B cell (primary cell): ENCODE measurements around the gene TNFAIP8L2.

ENCODE experiments used
- EZH2 ChIP-seq: IDR thresholded peaks from 2 replicates; pipeline ENCODE4 v1.6.1; 2012; ENCODE audit warnings: borderline replicate concordance, low read depth, mild to moderate bottlenecking, moderate library complexity, low read length; ENCODE audit not compliant: insufficient read depth, poor library complexity, severe bottlenecking
- TF ChIP-seq, protein P1 (sequence below): fragments of 200-600 bp; IDR thresholded peaks from one replicate; pipeline ENCODE4 v1.8.0; 2022; ENCODE audit warnings: antibody characterized with exemption, mild to moderate bottlenecking

DNA sequence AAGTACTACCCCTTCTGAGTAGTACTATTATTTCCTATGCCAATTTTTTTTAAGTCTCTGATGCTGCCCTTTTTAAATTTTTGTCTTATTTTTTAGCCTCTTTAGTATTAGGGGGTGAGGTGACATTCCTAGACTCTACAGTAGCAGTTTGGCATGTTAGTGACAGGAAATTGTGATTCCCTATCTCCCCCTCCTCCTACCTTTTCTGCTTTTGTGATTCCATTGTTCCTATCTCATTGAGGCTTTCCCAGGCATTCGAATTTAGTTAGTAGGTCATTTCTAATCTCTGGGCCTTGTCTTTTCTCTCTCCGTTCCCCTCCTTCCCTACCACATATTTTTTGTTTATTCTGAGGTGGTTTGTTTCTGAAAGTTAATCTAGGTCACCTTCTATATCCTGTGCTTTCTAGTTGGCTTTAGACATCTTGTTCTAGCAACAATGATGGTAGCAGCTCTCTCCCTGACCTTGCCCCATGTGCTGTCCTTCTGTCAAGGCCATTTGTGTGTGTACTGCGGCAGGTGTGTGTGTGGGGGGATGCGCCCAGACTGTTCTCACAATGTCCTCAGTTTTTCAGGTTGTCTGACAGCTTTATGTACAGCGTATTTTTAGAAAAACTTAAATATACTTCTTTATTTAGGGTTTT is 31.6 kb upstream of the TNFAIP8L2 start:
- TF ChIP-seq, protein P1, sequence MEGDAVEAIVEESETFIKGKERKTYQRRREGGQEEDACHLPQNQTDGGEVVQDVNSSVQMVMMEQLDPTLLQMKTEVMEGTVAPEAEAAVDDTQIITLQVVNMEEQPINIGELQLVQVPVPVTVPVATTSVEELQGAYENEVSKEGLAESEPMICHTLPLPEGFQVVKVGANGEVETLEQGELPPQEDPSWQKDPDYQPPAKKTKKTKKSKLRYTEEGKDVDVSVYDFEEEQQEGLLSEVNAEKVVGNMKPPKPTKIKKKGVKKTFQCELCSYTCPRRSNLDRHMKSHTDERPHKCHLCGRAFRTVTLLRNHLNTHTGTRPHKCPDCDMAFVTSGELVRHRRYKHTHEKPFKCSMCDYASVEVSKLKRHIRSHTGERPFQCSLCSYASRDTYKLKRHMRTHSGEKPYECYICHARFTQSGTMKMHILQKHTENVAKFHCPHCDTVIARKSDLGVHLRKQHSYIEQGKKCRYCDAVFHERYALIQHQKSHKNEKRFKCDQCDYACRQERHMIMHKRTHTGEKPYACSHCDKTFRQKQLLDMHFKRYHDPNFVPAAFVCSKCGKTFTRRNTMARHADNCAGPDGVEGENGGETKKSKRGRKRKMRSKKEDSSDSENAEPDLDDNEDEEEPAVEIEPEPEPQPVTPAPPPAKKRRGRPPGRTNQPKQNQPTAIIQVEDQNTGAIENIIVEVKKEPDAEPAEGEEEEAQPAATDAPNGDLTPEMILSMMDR = no peak
- no peak for TF ChIP-seq EZH2
